ENCODE measurements around the gene PRKCZ. TPM values are rescaled to one million over a fixed set of nuclear protein-coding genes. Genes with fewer than 3 reads are reported as not detected.

The PRKCZ gene
- total RNA-seq, 1 donor, result 1.6 TPM

DNA sequence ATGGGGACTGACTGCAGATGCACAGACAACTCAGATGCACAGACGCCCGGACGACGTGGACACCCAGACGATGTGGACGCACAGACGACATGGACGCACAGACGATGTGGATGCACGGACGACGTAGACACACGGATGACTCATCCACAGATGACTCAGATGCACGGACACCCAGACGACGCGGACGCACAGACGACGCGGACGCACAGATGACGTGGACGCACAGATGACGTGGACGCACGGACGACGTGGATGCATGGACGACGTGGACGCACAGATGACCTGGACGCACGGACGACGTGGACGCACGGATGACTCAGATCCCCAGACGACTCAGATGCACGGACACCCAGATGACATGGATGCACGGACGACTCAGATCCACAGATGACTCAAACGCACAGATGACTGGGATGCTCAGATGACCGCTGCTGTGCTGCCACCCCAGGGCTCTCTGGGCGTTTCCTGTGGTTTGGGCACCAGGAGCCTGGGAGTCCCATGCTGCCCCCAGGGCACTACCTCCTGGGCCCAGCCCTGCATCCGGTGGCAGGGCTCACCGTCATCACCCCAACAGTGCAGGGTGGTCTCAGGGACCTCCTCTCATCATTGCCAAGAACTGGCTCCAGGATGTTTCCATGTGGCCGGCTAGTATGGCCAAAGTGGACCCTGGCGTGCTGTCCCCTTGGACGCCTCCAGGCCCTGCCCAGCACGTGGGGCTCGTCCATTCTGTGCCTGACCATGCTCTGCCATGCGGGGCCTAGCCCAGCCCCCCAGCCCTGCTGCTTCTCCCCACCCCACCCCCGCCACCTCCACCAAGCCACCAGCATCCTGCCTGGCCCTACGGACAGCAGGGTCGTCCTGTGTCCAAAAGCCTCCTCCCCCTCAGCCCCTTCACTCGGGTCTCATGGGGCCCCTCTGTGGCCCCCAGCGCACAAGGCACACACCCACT is 130.4 kb downstream of the PRKCZ start:
- TF ChIP-seq, protein P1, sequence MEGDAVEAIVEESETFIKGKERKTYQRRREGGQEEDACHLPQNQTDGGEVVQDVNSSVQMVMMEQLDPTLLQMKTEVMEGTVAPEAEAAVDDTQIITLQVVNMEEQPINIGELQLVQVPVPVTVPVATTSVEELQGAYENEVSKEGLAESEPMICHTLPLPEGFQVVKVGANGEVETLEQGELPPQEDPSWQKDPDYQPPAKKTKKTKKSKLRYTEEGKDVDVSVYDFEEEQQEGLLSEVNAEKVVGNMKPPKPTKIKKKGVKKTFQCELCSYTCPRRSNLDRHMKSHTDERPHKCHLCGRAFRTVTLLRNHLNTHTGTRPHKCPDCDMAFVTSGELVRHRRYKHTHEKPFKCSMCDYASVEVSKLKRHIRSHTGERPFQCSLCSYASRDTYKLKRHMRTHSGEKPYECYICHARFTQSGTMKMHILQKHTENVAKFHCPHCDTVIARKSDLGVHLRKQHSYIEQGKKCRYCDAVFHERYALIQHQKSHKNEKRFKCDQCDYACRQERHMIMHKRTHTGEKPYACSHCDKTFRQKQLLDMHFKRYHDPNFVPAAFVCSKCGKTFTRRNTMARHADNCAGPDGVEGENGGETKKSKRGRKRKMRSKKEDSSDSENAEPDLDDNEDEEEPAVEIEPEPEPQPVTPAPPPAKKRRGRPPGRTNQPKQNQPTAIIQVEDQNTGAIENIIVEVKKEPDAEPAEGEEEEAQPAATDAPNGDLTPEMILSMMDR (IDR thresholded peaks at IDR 0.05; ENCODE audit: insufficient read depth, low read length), result no peak
- no peak for DNase-seq (ENCODE audit: low read depth)
- no peak overlapping the region for H3K4me3 ChIP-seq (ENCODE audit: low read depth, low read length)

- no peak for DNase-seq (ENCODE audit: low read depth)
- TF ChIP-seq, protein P1 (IDR thresholded peaks at IDR 0.05; ENCODE audit: insufficient read depth, low read length), result no peak
- no peak overlapping the region for H3K4me3 ChIP-seq (ENCODE audit: low read depth, low read length)
Observed at GRCh38 chr1:2181271-2181670, 131.1 kb downstream of the PRKCZ start.

GRCh38 chr1:2181752-2182151 is 131.5 kb downstream of the PRKCZ start:
- H3K4me3 ChIP-seq (ENCODE audit: low read depth, low read length), result no peak overlapping the region
- no peak for DNase-seq (ENCODE audit: low read depth)
- TF ChIP-seq, protein P1 (IDR thresholded peaks at IDR 0.05; ENCODE audit: insufficient read depth, low read length), result no peak

GRCh38 chr1:2182376-2182775 is 132.2 kb downstream of the PRKCZ start:
- TF ChIP-seq, protein P1 (IDR thresholded peaks at IDR 0.05; ENCODE audit: insufficient read depth, low read length), result no peak
- DNase-seq (ENCODE audit: low read depth), result no peak
- no peak overlapping the region for H3K4me3 ChIP-seq (ENCODE audit: low read depth, low read length)

- TF ChIP-seq, protein P1 (IDR thresholded peaks at IDR 0.05; ENCODE audit: insufficient read depth, low read length), result no peak
- DNase-seq (ENCODE audit: low read depth), result no peak
- H3K4me3 ChIP-seq (ENCODE audit: low read depth, low read length), result no peak overlapping the region
Observed at GRCh38 chr1:2183937-2184334, 133.7 kb downstream of the PRKCZ start.

- TF ChIP-seq, protein P1 (IDR thresholded peaks at IDR 0.05; ENCODE audit: insufficient read depth, low read length), result no peak
- DNase-seq (ENCODE audit: low read depth), result no peak
Observed at GRCh38 chr1:2184531-2184930, 134.3 kb downstream of the PRKCZ start.

More at GRCh38 chr1:2184531-2184930, 134.3 kb downstream of the PRKCZ start:
- no peak overlapping the region for H3K4me3 ChIP-seq (ENCODE audit: low read depth, low read length)
